KBM-7 (cell line): Measurements from ENCODE around the gene CPB2.

Source experiments
- DNase-seq: peaks from one replicate; pipeline ENCODE4 v3.0.0-alpha.2; 2015
- in situ Hi-C: fragments of 300-500 bp; cut with MboI; formaldehyde crosslinking; loops from 2 replicates; pipeline ENCODE4 v1.14.3; 2020; ENCODE audit warnings: low sequenced_read_pairs, low pct_unique_long_range_greater_than_20kb, mixed read lengths

Gene CPB2

DNA sequence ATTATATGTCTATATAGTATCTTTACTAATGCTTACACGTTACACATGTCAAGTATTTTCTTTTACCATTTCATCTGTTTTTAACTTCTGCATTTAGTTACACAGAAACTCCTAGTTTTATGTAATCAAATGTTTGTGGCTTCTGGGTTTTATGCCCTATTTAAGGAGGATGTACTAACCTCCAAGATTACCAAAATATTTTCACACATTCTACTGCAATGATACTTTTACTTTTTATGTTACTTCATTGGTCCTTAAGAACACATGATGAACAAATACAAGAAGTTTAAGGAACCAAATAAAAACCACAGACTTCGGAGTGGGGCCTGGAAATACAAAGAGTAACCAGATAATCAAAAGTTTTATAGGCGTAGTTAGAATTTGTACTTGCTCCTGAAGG is 89.5 kb downstream of the CPB2 start:
- DNase-seq, result no peak
- in situ Hi-C loops, result no loop called here

DNA sequence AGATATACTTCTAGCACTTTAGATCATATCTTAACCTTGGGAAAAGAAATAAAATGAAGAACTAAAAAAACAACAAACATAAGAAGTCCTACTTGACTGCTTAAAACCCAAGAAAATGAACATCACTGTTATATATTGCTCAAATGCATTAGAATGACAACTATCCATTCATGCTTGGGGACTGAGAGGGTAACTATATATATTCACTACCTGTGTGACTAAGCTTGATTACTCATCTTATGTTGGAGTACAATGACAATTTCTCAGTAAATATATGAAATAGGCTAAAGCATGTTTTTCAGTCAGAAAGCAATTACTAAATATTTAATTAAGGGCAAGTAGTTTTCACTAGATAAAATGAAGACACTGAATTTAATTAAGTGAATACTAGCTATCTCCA is 92.4 kb downstream of the CPB2 start:
- DNase-seq, result no peak
- in situ Hi-C loops, result no loop called here

DNA sequence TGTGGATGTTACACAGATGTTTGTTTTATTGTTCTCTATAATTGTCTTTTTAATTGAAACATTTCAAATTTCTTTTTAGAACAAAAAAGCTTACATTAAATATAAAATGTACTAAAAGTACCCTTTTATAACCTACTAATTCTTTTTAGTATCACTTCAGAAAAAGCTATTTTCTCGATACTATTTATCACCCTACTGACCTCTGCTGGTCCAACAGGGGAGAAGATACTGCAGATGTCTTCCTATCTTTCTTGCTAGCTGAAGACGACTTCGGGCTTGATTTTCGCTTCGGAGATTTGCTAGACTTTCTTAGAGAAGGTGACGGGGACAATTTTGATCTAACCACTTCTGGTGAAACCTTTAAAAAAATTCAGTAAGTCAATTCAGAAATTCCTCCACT is 94.7 kb downstream of the CPB2 start:
- in situ Hi-C loops, result no loop called here
- no peak for DNase-seq

DNA sequence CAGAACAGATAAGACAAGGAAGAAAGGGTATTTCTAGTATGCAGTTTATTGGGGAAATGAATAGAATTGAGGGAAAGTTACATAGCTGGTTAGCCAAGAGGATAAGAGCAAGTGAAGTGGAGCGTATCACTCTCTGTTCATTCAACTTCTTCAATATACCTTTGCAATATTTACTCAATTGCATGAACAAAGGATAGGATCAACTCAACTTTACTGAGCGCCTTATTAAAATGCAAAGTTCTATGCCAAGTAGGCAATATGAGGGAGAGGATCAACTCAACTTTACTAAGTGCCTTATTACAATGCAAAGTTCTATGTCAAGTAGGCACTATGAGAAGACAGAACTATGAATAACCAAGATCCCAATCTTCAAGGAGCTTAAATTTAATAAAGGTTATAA is 96.2 kb downstream of the CPB2 start:
- no peak for DNase-seq
- in situ Hi-C loops, result no loop called here

DNA sequence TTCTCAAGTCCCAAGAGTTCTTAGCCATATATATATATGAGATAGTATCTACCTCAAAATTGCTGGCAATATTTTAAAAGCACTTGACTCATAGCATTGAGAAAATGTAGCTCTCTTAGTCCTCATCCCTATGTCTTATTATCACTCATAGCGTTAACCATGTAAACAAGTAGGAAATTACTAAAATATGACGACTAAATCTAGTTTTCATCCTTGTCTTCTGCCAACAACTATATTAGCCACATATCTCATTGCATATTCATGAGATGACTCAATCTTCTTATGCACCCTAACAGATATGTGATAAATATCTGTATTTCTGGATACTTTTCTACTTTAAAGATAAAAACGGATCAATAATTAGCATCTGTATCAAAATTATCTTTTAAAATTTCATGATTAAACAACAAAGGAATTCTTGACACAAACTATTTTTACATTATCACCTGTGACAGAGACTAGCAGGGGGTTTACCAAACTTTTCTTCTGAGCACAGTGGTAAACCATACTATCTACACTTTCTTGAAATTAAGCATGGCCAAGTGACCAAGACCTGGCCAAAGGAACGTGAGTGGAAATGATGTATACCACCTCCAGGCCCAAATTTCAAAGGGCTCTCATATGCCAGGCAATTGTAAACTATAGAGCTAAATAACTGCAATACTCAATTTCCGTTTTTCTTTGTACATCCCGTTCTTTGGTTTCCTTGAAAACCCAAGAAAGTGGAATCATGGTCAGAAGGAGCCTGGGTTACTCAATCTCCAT is 98.0 kb downstream of the CPB2 start:
- in situ Hi-C loops, result no loop called here
- no peak for DNase-seq

DNA sequence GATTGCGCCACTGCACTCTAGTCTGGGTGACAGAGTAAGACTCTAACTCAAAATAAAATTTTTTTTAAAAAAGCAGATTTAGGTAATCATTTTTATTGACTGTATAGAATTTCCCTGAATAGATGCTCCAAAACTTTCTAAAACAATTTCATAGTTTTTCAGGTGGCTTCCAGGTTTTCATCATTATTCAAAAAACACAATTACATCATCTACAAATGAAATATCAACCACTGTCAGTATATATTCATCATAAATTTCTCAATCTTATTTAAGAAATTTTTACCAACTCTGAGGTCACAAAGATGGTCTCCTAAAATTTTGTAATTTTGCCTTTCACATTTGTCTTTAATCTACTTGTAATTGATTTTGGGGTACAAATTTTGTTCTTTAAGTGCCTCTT is 100.3 kb downstream of the CPB2 start:
- in situ Hi-C loops, result no loop called here
- no peak for DNase-seq
